ENCODE measurements around the gene GPRC5C. TPM values are rescaled to one million over a fixed set of nuclear protein-coding genes. Genes with fewer than 3 reads are reported as not detected.

The GPRC5C gene
- total RNA-seq, 1 donor from 2014 or later = 70.4 TPM

DNA sequence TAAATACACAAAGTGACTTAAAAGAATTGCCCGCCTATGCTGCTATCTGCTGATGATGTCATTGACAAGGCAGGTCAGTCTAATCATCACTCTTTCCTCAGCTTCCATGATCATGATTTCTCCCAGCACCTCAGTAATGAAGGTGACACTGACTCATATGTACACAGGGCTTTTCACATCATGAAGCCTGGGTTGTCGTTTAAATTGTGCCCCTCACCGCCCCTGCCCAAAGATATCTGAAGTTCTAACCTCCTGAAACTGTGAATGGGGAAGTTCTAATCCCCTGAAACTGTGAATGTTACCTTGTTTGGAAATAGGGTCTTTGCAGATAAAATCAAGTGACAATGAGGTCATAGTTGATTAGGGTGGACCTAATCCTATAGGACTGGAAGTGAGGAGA is 17.4 kb upstream of the GPRC5C start:
- no peaks in the 10 kb centered on the region for H3K9me3 Mint-ChIP-seq (ENCODE audit: unreplicated experiment)
- FAIRE-seq (no peak), DNase-seq (ENCODE audit: low read depth) (no peak)
- Histone ChIP-seq H3K27ac (ENCODE audit: low read depth, low read length) (no peak overlapping the region), H3K79me2 (ENCODE audit: insufficient read depth, low read length) (no peaks in the 10 kb centered on the region), H3K36me3 (ENCODE audit: insufficient read depth, low read length) (no peaks in the 10 kb centered on the region), H3K27me3 (ENCODE audit: insufficient read depth, low read length) (no peaks in the 10 kb centered on the region), H4K20me1 (ENCODE audit: insufficient read depth, low read length) (no peaks in the 10 kb centered on the region), H3K9me3 (ENCODE audit: insufficient read depth, low read depth, low read length) (no peaks in the 10 kb centered on the region), H3K4me3 (ENCODE audit: insufficient read depth, low read depth, low read length) (no peak overlapping the region), H3K4me2 (ENCODE audit: low read length) (no peak overlapping the region), H3K4me1 (ENCODE audit: insufficient read depth, low read length) (peaks cover 5% of the 10 kb centered on the region), H3K9ac (ENCODE audit: low read length) (no peak overlapping the region), H2AFZ (ENCODE audit: low read depth, low read length) (no peak overlapping the region)
- peaks cover 2% of the 10 kb centered on the region for H3K36me3 Mint-ChIP-seq (ENCODE audit: low read depth, unreplicated experiment)
- H3K4me1 Mint-ChIP-seq (ENCODE audit: low read depth, unreplicated experiment) = peaks cover 4% of the 10 kb centered on the region
- no peak overlapping the region for H3K4me3 Mint-ChIP-seq (ENCODE audit: unreplicated experiment)
- TF ChIP-seq, protein P1, sequence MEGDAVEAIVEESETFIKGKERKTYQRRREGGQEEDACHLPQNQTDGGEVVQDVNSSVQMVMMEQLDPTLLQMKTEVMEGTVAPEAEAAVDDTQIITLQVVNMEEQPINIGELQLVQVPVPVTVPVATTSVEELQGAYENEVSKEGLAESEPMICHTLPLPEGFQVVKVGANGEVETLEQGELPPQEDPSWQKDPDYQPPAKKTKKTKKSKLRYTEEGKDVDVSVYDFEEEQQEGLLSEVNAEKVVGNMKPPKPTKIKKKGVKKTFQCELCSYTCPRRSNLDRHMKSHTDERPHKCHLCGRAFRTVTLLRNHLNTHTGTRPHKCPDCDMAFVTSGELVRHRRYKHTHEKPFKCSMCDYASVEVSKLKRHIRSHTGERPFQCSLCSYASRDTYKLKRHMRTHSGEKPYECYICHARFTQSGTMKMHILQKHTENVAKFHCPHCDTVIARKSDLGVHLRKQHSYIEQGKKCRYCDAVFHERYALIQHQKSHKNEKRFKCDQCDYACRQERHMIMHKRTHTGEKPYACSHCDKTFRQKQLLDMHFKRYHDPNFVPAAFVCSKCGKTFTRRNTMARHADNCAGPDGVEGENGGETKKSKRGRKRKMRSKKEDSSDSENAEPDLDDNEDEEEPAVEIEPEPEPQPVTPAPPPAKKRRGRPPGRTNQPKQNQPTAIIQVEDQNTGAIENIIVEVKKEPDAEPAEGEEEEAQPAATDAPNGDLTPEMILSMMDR (IDR thresholded peaks at IDR 0.05; ENCODE audit: insufficient read depth, low read depth, low read length) = no peak
- TF ChIP-seq EZH2 (IDR thresholded peaks at IDR 0.05; ENCODE audit: insufficient read depth, low read length) = no peak
- no peak overlapping the region for H3K27ac Mint-ChIP-seq (ENCODE audit: unreplicated experiment)
- H3K27me3 Mint-ChIP-seq (ENCODE audit: low read depth, unreplicated experiment) = peaks cover 3% of the 10 kb centered on the region

DNA sequence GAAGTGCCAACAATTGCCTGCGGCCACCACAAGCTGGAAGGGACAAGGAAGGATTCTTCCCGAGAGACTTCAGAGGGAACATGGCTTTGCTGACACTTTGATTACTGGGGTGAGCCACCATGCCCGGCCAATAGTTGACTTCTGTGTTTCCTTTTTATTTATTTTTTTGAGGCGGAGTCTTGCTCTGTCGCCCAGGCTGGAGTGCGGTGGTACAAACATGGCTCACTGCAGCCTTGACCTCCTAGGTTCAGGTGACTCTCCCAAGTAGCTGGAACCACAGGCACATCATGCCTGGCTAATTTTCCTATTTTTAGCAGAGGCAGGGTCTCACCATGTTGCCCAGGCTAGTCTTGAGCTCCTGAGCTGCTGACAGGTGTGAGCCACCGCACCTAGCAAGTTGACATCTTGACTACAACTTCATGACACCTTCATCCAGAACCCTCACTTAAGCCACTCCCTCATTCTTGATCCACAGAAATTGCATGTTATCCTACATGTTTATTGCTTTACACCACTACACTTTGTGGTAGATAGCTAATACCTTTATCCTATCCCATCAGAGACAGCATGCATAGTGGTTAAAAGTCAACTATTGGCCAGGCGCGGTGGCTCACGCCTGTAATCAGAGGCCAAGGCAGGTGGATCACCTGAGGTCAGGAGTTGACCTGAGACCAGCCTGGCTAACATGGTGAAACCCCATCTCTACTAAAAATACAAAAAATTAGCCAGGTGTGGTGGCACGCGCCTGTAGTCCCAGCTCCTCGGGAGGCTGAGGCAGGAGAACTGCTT is 16.1 kb upstream of the GPRC5C start:
- DNase-seq (ENCODE audit: low read depth) (no peak), FAIRE-seq (no peak)
- Histone ChIP-seq H3K4me1 (ENCODE audit: insufficient read depth, low read length) (peaks cover 5% of the 10 kb centered on the region), H3K27ac (ENCODE audit: low read depth, low read length) (no peak overlapping the region), H4K20me1 (ENCODE audit: insufficient read depth, low read length) (no peaks in the 10 kb centered on the region), H3K9ac (ENCODE audit: low read length) (no peak overlapping the region), H3K4me2 (ENCODE audit: low read length) (no peak overlapping the region), H3K27me3 (ENCODE audit: insufficient read depth, low read length) (no peaks in the 10 kb centered on the region), H3K4me3 (ENCODE audit: insufficient read depth, low read depth, low read length) (no peak overlapping the region), H3K36me3 (ENCODE audit: insufficient read depth, low read length) (no peaks in the 10 kb centered on the region), H3K9me3 (ENCODE audit: insufficient read depth, low read depth, low read length) (no peaks in the 10 kb centered on the region), H3K79me2 (ENCODE audit: insufficient read depth, low read length) (no peaks in the 10 kb centered on the region), H2AFZ (ENCODE audit: low read depth, low read length) (no peak overlapping the region)
- peaks cover 2% of the 10 kb centered on the region for H3K36me3 Mint-ChIP-seq (ENCODE audit: low read depth, unreplicated experiment)
- no peak for TF ChIP-seq EZH2 (IDR thresholded peaks at IDR 0.05; ENCODE audit: insufficient read depth, low read length)
- TF ChIP-seq, protein P1 (IDR thresholded peaks at IDR 0.05; ENCODE audit: insufficient read depth, low read depth, low read length) = no peak
- H3K27ac Mint-ChIP-seq (ENCODE audit: unreplicated experiment) = no peak overlapping the region
- H3K4me3 Mint-ChIP-seq (ENCODE audit: unreplicated experiment) = no peak overlapping the region
- peaks cover 9% of the 10 kb centered on the region for H3K4me1 Mint-ChIP-seq (ENCODE audit: low read depth, unreplicated experiment)
- peaks cover 4% of the 10 kb centered on the region for H3K27me3 Mint-ChIP-seq (ENCODE audit: low read depth, unreplicated experiment)
- H3K9me3 Mint-ChIP-seq (ENCODE audit: unreplicated experiment) = no peaks in the 10 kb centered on the region
